H54 (cell line): Measurements from ENCODE around the gene PHETA2.

Experiments used
- DNase-seq: peaks from one replicate; pipeline ENCODE4 v3.0.0; 2011; ENCODE audit warnings: low spot score, mixed read lengths; ENCODE audit not compliant: insufficient read length
- FAIRE-seq: peaks from 3 replicates; lab custom pipeline; 2011; peaks lifted over from hg19 to GRCh38; lab: Jason Lieb, UNC
- POLR2A ChIP-seq: IDR thresholded peaks from 2 replicates; pipeline ENCODE4 v1.6.1; 2011; ENCODE audit warnings: low read depth, mild to moderate bottlenecking, low read length

PHETA2 gene, protein sequence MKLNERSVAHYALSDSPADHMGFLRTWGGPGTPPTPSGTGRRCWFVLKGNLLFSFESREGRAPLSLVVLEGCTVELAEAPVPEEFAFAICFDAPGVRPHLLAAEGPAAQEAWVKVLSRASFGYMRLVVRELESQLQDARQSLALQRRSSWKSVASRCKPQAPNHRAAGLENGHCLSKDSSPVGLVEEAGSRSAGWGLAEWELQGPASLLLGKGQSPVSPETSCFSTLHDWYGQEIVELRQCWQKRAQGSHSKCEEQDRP

DNA sequence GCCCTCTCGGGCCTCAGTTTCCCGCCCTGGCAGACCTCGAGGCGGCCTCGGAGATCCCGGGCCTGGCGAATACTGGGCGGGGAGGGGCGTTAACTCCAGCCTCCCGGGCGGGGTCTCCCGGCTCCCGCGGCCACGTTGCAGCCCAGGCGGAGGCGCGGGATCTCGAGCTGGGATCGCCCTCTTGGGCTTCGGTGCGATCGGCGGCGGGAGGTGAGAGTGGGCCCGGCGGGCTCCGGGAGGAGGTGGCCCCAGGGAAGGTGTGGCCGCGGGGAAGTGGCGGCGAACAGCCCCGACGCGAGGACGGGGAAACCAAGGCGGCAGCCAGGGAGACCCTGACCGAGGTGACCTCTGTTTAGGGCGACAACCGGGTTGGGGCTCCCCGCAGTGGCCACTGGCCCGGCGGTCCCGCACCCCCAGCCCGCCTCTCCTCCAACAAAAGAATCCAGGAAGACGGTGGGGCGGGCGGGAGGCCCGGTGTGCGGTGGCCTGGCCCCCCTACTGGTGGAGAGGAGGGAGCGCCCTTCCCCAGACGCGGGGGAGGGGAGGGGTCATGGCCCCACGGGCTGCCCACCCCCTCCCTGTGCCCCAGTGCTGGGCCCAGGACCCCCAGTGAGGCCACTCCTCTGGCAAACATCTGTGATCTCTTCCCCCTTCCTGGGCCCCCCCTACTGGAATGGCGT lies at the start of gene PHETA2:
Gene PHETA2, plus strand, starts transcription at position 117 of the 680 bp plus-strand sequence. CDS start 3,046 bp downstream, outside the sequence.
- TF ChIP-seq POLR2A = no peak
- FAIRE-seq (no peak), DNase-seq (no peak)

DNA sequence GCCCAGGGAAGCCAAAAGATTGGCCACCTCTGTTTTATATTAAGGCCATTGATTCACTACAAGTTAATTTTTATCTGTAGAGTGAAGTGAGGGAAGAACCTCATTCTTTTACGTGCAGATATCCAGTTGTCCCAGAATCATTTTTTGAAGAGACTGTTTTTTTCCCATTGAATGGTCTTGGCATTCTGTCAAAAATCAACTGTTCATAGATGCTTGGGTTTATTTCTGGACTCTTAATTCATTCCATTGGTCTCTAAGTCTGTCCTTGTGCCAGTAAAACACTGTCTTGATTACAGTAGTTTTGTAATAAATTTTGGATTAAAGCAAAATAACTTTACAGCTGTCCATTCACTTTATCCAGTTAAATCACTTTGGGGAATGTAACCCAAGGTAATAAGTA lies 48.6 kb upstream of the PHETA2 start:
- DNase-seq (no peak), FAIRE-seq (no peak)
- no peak for TF ChIP-seq POLR2A

DNA sequence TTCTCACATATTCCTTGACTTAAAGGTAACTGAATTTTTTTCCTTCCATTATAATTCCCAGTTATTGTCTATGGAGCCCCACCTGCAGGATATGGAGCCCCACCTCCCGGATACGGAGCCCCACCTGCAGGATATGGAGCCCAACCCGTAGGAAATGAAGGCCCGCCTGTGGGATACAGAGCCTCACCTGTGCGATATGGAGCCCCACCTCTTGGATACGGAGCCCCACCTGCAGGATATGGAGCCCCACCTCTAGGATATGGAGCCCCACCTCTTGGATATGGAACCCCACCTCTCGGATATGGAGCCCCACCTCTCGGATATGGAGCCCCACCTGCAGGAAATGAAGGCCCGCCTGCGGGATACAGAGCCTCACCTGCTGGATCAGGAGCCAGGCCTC lies 47.3 kb upstream of the PHETA2 start:
- TF ChIP-seq POLR2A = no peak
- no peak for DNase-seq
- FAIRE-seq = no peak

DNA sequence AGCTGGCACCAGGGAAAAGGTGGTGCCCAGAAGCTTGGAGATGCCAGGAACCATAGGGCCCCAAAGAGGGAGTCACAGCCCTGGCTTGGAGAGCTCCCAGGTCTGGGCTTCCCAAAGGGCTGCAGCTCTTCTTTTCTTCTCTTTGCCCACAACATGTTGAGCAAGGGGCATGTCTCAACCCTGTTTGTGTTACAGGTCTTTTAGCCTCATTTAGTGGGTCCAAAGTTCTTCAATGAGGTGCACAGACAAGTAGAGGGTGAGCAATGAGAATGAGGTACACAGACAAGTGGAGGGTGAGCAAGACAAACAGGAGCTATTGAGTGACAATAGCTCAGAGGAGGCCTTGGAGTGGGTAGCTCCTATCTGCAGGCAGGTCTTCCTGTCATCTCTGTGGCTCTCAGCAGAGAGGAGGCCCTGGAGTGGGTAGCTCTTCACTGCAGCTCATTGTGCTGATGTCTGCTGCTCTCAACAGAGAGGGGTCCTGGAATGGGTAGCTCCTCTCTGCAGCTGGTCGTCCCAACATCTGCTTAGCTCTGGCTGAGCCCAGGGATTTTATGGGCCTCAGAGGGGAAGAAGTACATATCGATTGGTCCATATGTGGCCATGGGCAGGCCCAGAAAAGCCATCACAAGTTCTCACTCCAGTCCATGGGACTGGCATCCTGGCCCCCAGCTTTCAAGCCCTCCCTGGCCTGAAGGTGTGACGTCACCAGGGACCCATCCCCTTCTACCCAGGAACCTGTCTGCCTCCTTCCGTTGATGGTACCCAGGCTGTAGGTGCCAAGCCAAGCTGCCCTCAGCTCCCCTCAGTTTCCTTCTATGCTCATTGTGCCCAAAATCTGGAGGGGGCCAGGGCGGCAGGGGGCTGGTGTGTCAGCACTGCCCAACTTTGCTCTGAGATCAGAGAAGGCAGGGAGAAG lies 40.5 kb upstream of the PHETA2 start:
- TF ChIP-seq POLR2A = no peak
- FAIRE-seq (no peak), DNase-seq (no peak)

DNA sequence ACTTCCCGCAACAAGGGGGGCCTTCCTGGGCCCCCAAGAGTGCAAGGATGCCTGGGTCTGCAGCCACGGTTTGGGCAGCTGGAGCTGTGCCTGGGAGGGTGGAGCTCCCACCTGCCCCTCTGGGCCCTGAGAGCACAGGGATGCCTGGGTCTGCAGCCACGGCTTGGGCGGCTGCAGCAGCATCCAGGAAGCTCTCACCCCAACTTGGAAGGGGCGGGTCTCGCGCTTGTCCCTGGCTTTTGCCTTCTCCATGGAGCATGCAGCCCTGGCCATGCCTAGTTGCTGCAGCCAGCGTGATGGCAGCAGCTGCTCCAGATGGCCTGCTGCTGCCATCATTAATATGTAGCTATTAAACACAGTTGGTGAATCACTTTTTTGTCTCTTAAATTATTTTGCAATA lies 38.8 kb upstream of the PHETA2 start:
- no peak for FAIRE-seq
- TF ChIP-seq POLR2A = no peak

DNA sequence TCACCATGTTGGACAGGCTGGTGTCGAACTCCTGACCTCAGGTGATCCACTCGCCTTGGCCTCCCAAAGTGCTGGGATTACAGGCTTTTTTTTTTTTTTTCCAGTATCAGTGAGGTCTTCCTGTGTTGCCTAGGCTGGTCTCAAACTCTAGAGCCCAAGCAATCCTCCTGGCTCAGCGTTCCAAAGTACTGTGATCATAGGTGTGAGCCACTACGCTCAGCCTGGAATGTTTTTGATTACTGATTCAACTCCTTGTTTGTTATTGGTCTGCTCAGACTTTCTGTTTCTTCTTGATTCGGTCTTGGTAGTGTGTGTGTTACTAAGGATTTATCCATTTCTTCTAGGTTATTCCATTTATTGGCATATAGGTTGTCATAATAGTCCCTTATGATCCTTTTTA lies 34.8 kb upstream of the PHETA2 start:
- DNase-seq (no peak), FAIRE-seq (no peak)
- TF ChIP-seq POLR2A = no peak

More for the DNA sequence above, 38.8 kb upstream of the PHETA2 start:
- DNase-seq = no peak

DNA sequence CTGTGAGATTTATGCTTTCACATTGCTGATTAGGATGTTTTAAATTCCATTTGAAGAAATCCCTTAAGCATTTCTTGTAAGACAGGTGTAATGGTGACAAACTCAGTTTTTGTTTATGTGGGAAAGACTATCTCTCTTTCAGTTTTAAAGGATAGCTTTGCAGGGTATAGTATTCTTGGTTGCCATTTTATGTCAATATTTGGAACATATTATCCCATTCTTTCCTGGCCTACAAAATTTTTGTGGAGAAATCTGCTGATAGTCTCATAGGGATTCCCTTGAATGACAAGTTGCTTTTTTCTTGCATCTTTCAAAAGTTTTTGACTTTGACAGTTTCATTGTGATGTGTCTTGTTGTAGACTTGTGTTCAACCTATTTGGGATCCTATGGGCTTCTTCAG lies 32.3 kb upstream of the PHETA2 start:
- DNase-seq (no peak), FAIRE-seq (no peak)
- no peak for TF ChIP-seq POLR2A

DNA sequence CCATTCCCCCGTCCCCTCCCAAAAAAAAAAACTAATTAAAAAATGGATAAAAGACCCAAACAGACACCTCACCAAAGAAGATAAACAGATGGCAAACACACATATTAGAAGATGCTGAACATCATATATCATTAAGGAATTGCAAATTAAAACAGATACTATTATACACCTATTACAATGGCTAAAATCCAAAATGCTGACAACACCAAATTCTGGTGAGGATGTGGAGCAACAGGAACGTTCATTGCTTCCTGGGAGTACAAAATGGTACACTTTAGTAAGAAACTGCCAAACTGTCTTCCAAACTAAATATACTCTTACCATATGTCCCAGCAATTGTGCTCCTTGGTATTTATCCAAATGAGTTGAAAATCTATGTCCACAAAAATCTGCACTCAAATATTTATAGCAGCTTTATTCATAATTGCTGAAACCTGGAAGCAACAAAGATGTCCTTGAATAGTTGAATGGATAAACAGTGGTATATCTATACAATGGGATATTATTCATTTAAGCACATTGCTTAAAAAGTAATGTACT lies 23.3 kb upstream of the PHETA2 start:
- DNase-seq (no peak), FAIRE-seq (no peak)
- TF ChIP-seq POLR2A = no peak

DNA sequence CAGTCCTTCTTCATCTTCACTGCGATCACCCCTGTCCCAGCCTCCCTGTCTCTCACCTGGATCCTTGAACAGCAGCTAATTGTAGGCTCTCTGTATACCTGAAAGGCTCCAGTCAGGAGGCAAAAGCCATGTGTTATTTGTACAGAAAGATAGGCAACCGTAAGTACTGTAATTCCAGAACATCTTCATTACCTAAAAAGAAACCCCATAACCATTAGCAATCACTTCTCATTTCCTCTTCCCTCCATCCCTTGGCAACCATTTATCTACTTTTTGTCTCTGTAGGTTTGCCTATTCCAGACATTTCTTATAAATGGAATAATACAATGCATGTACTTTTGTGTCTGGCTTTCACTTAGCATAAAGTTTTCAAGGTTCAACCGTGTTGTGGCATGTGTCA lies 21.3 kb upstream of the PHETA2 start:
- FAIRE-seq (no peak), DNase-seq (no peak)
- TF ChIP-seq POLR2A = no peak

DNA sequence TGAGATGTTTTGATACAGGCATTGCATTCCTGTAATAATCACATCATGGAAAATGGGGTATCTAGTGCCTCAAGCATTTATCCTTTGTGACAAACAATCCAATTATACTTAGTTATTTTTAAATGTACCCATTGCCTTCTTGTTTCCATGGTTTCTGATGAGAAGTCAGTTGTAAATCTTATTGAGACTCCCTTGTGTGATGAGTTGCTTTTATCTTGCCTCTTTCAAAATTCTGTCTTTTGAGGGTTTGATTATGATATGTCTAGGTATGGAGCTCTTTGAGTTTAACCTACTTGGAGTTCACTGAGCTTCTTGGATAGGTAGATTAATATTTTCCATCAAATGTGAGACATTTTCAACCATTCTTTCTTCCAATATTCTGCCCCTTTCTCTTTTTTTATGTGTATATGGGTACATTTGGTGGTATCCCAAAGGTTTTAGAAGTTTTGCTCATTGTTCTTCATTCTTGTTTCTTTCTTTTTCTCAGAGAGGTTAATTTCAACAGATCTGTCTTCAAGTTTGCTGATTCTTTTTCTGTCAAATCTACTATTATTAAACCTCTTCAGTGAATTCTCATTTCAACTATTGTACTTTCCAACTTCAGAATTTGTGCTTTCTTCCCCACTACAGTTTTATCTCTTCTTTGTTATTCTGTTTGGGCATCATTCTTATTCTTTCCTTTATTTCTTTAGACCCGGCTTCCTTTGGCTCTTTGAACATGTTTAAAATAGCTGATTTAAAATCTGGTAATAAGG lies 17.1 kb upstream of the PHETA2 start:
- no peak for TF ChIP-seq POLR2A

DNA sequence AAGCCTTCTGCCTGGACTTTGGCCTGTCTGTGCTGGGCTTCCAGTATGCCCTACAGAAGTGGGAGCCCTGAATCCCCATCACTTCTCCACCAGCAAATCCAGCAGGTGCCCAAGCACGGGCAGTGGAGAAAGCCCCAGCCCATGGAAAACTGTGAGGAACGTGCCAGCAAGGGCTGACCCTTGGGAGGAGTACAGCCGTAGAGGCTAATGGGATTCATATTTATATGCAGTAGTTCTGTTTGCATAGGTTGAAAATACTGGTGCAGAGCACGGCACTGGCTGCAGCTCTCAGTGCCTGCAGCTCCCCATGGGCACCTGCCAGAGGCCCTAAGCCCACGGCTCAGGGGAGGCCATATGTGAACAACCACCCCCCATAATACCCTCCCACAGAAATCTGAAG lies 13.6 kb upstream of the PHETA2 start:
- DNase-seq = no peak
- no peak for FAIRE-seq
- no peak for TF ChIP-seq POLR2A

More for the DNA sequence above, 17.1 kb upstream of the PHETA2 start:
- FAIRE-seq = no peak
- DNase-seq = no peak

DNA sequence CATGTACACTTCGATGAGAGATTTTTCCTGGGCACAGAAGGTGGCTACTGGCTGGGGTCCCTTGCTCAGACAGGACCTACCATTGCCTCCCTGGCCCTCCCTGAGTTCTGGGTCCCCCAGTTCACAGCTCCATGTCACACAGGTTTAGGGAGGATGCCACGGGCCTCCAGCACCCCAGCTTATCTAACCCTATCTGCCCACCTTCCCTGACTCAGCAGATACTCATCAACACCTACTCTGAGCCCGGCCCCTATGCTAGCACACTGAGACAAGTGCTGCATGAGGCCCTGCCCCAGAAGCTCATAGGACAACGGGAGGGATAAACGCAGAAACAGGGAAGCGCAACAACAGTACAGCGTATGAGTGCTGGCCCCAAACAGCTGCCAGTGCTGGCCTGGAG lies 13.0 kb upstream of the PHETA2 start:
- no peak for TF ChIP-seq POLR2A
- no peak for DNase-seq
- no peak for FAIRE-seq
